ENCODE results near the gene PAFAH2. TPM values are rescaled to one million over a fixed set of nuclear protein-coding genes. Genes with fewer than 3 reads are reported as not detected.

The PAFAH2 gene
- total RNA-seq, 1 experiment from 2014 or later = 13.0 TPM

DNA sequence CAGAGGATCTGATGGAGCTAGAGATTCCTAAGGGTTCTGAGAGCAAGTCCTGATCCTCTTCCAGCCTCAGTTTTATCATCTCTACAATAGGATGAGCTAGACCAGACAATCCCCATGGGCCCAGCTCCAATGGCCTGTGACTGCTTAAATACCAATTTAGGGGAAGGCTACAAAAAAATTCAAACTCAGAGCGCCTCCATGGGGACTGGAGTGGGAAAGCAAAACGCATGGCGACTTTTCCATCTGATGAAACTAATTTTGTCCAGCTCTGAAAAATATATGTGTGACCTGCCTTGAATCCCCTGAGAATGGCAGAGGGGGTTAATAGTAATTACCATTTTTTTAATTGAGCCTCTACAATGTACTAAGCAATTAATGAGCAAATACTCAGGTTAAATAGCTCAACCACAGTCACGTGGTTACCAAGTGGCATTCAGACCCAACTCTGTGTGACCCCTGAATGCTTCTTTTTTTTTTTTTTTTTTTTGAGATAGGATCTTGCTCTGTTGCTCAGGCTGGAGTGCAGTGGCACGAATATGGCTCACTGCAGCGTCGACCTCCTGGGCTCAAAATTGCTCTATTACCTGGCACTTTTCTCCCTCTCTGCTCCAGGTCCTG lies 32.1 kb upstream of the PAFAH2 start:
- no peak overlapping the region for H3K4me2 ChIP-seq (ENCODE audit: low read length)
- H3K79me2 ChIP-seq (ENCODE audit: insufficient read depth, low read length) = no peaks in the 10 kb centered on the region
- no peaks in the 10 kb centered on the region for H3K27me3 ChIP-seq (ENCODE audit: insufficient read depth, low read length)
- no peak overlapping the region for H3K9ac ChIP-seq (ENCODE audit: low read length)
- ChIA-PET RAD21 (ENCODE audit: low non-redundant PET in 1 of 2, low total read pairs in 2 of 2, uncharacterized antibody in 2 of 2, unreplicated experiment in 2 of 2) (interaction anchor here in 1 of 2 experiments (0.7 kb wide), 1 partner anchor 94 kb away, joined by 4 read pairs; no protein-coding TSS in a partner anchor), POLR2A (no interaction called here), CTCF (interaction anchor here (0.6 to 1.3 kb wide), 2 partner anchors 133 to 135 kb away, joined by 4 to 5 read pairs; no protein-coding TSS in a partner anchor)
- intact Hi-C loops (cut with micrococcal nuclease) = no loop called here
- H2AFZ ChIP-seq (ENCODE audit: low read depth, low read length, poor library complexity, severe bottlenecking) = no peak overlapping the region
- H3K4me3 ChIP-seq (replicated peaks in 1 of 2; ENCODE audit: low read depth in 1 of 2, low read length in 2 of 2) = no peak overlapping the region
- no peak for DNase-seq (ENCODE audit: low read depth, low spot score)
- TF ChIP-seq, protein P1, sequence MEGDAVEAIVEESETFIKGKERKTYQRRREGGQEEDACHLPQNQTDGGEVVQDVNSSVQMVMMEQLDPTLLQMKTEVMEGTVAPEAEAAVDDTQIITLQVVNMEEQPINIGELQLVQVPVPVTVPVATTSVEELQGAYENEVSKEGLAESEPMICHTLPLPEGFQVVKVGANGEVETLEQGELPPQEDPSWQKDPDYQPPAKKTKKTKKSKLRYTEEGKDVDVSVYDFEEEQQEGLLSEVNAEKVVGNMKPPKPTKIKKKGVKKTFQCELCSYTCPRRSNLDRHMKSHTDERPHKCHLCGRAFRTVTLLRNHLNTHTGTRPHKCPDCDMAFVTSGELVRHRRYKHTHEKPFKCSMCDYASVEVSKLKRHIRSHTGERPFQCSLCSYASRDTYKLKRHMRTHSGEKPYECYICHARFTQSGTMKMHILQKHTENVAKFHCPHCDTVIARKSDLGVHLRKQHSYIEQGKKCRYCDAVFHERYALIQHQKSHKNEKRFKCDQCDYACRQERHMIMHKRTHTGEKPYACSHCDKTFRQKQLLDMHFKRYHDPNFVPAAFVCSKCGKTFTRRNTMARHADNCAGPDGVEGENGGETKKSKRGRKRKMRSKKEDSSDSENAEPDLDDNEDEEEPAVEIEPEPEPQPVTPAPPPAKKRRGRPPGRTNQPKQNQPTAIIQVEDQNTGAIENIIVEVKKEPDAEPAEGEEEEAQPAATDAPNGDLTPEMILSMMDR (IDR thresholded peaks at IDR 0.05 in 2 of 3, conservative IDR thresholded peaks at IDR 0.05 in 1 of 3; ENCODE audit: borderline replicate concordance in 1 of 3, insufficient read depth in 1 of 3, low read depth in 2 of 3, low read length in 2 of 3) = peak; percentile 21 to 47 (median 29); a peak in 5 of 6 replicates
- TF ChIP-seq, protein P2, sequence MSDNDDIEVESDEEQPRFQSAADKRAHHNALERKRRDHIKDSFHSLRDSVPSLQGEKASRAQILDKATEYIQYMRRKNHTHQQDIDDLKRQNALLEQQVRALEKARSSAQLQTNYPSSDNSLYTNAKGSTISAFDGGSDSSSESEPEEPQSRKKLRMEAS (IDR thresholded peaks at IDR 0.05) = no peak
- TF ChIP-seq ZNF274 (IDR thresholded peaks at IDR 0.05; ENCODE audit: low read depth, low read length) = no peak
- no TSS peak for BruUV-seq (replicated peaks)
- H3K27ac ChIP-seq (ENCODE audit: low read depth, low read length) = no peak overlapping the region
- no peaks in the 10 kb centered on the region for H3K36me3 ChIP-seq (ENCODE audit: control insufficient read depth in 1 of 2, insufficient read depth in 2 of 2, low read length in 2 of 2)
- ATAC-seq = peak; percentile 28; the same call in 1 of the 2 replicates
- peaks cover 5 to 10% of the 10 kb centered on the region in 2 experiments; a peak in 2 of 4 replicates for H3K4me1 ChIP-seq (ENCODE audit: control insufficient read depth in 1 of 2, insufficient read depth in 2 of 2, low read length in 2 of 2)
- H3K9me3 ChIP-seq (ENCODE audit: control insufficient read depth in 1 of 2, insufficient read depth in 1 of 2, low read depth in 1 of 2, low read length in 2 of 2) = no peaks in the 10 kb centered on the region
- H3K9me2 ChIP-seq (ENCODE audit: insufficient read depth) = no peaks in the 10 kb centered on the region
- H4K20me1 ChIP-seq (ENCODE audit: insufficient read depth) = no peaks in the 10 kb centered on the region
